K562 (cell line): ENCODE results near the gene STK11. TPM values are rescaled to one million over a fixed set of nuclear protein-coding genes. Genes with fewer than 3 reads are reported as not detected.

Experiments used
- CBFB ChIP-seq: sonication (generic); formaldehyde crosslinking; IDR thresholded peaks from 2 replicates; pipeline ENCODE4 v1.4.0; 2020; ENCODE audit warnings: mild to moderate bottlenecking, missing genetic modification reagents
- CTCF ChIP-seq, 3 experiments: IDR thresholded peaks in 2 of 3; conservative IDR thresholded peaks in 1 of 3; 2 replicates each; pipeline ENCODE4 v1.5.1; 2011 to 2012; ENCODE audit warnings: low read length in 3 of 3, mild to moderate bottlenecking in 3 of 3, control low read depth in 2 of 3, improper control_type of control experiment in 1 of 3, inconsistent platforms in 1 of 3, low read depth in 1 of 3, mixed read lengths in 1 of 3, moderate library complexity in 1 of 3; ENCODE audit not compliant: insufficient read depth in 2 of 3
- FOXK2 ChIP-seq, 2 experiments: fragments of 450-650 bp; IDR thresholded peaks in 1 of 2; conservative IDR thresholded peaks in 1 of 2; 2 replicates each; pipeline ENCODE4 v1.6.1; 2016; ENCODE audit warnings: low read depth in 2 of 2, mild to moderate bottlenecking in 1 of 2
- KDM1A ChIP-seq, 2 experiments: fragments of 450-650 bp; IDR thresholded peaks; 2 replicates each; pipeline ENCODE4 v1.6.1; 2016; ENCODE audit warnings: mild to moderate bottlenecking in 2 of 2
- KLF13 ChIP-seq: fragments of 450-650 bp; IDR thresholded peaks from 2 replicates; pipeline ENCODE4 v1.6.1; 2016; ENCODE audit warnings: missing genetic modification characterization, low read depth, mild to moderate bottlenecking, missing compliant biosample characterization, moderate library complexity, borderline replicate concordance
- LARP7 ChIP-seq: fragments of 450-650 bp; IDR thresholded peaks from 2 replicates; pipeline ENCODE4 v1.6.1; 2016
- MBD1 ChIP-seq: fragments of 250-450 bp; sonication (Bioruptor Pico); IDR thresholded peaks from 2 replicates; pipeline ENCODE4 v1.8.0; 2022; ENCODE audit warnings: inconsistent platforms
- MCM7 ChIP-seq, 2 experiments: fragments of 450-650 bp; IDR thresholded peaks; 2 replicates each; pipeline ENCODE4 v1.6.1; 2016 to 2018
- NR0B1 ChIP-seq: fragments of 450-650 bp; IDR thresholded peaks from one replicate; pipeline ENCODE4 v1.6.1; 2018; ENCODE audit warnings: mild to moderate bottlenecking, moderate library complexity; ENCODE audit not compliant: partially characterized antibody
- RBM39 ChIP-seq: fragments of 200-400 bp; formaldehyde crosslinking; optimal IDR thresholded peaks from 2 replicates; pipeline ENCODE3; 2018; ENCODE audit warnings: low read depth, low read length
- TFAP4 ChIP-seq: sonication (generic); formaldehyde crosslinking; IDR thresholded peaks from 2 replicates; pipeline ENCODE4 v1.8.0; 2022; ENCODE audit warnings: missing genetic modification reagents, mild to moderate bottlenecking, moderate library complexity, borderline replicate concordance
- USF2 ChIP-seq: sonication (generic); formaldehyde crosslinking; IDR thresholded peaks from 2 replicates; pipeline ENCODE4 v1.5.0; 2020; ENCODE audit warnings: missing genetic modification reagents
- ZNF12 ChIP-seq: sonication (generic); formaldehyde crosslinking; IDR thresholded peaks from 2 replicates; pipeline ENCODE4 v1.4.0; 2020; ENCODE audit warnings: mild to moderate bottlenecking, missing genetic modification reagents
- ZNF592 ChIP-seq: fragments of 450-650 bp; IDR thresholded peaks from 2 replicates; pipeline ENCODE4 v1.6.1; 2017; ENCODE audit warnings: antibody characterized with exemption, mild to moderate bottlenecking
- ZNF830 ChIP-seq: fragments of 250-450 bp; sonication (Bioruptor Pico); IDR thresholded peaks from 2 replicates; pipeline ENCODE4 v1.5.0; 2021; ENCODE audit warnings: mild to moderate bottlenecking
- polyA plus RNA-seq, 8 experiments: library from polyadenylated mRNA; depleted of rRNA in 4 of 8; stranded (reverse) in 5 of 8; unstranded in 3 of 8; fragments of >200 nt; fragmentation: Nextera tagmentation in 2 of 8; fragmentation: Illumina TruSeq in 1 of 8; extraction: Ambion mirVana in 2 of 8; extraction: Trizol in 1 of 8; gene quantifications; 2 replicates each; pipeline versions ENCODE4 v1.2.1 to v1.2.3, GENCODE V29; 2011 to 2014; ENCODE audit warnings: inconsistent platforms in 1 of 8, missing spikeins in 1 of 8
- total RNA-seq, 7 experiments: library from RNA; depleted of rRNA in 6 of 7; stranded (reverse); fragments of >200 nt in 6 of 7; fragmentation: Illumina TruSeq in 2 of 7; extraction: Trizol in 2 of 7; gene quantifications; 2 replicates each; pipeline versions ENCODE4 v1.2.1 to v1.2.3, GENCODE V29; 2011 to 2021; ENCODE audit warnings: low replicate concordance in 1 of 7

STK11 gene
- total and polyA plus RNA-seq, 9 of the 15 experiments (the other 6 are each of a cell fraction or from before 2014, with no cell fraction given) = 0.15 to 96.5 (median 31.7) TPM

- TF ChIP-seq MCM7 (IDR thresholded peaks at IDR 0.05) = no peak
- no peak for TF ChIP-seq NR0B1
- TF ChIP-seq CBFB = no peak
- TF ChIP-seq KLF13 (tag) = no peak
- TF ChIP-seq ZNF12 = no peak
- TF ChIP-seq KDM1A (IDR thresholded peaks at IDR 0.05) = 0 out of 4 replicates have a peak, but pooled peaks of 1 of the 2 experiments have one; percentile 34
- TF ChIP-seq TFAP4 (CRISPR knock-in tag) = peak; percentile 79
- peak; percentile 92 to 94 (median 94) for TF ChIP-seq CTCF (IDR thresholded peaks at IDR 0.05 in 2 of 3, conservative IDR thresholded peaks at IDR 0.05 in 1 of 3; ENCODE audit: insufficient read depth in 2 of 3, low read depth in 1 of 3, low read length in 3 of 3)
- TF ChIP-seq USF2 (CRISPR knock-in tag) = no peak
- no peak for TF ChIP-seq MBD1 (CRISPR knock-in tag)
- TF ChIP-seq LARP7 = no peak
- no peak for TF ChIP-seq RBM39
- peak; percentile 59; the same call in 1 of the 2 replicates for TF ChIP-seq ZNF592
- no peak for TF ChIP-seq ZNF830 (CRISPR knock-in tag)
- no peak for TF ChIP-seq FOXK2 (conservative IDR thresholded peaks at IDR 0.05 in 1 of 2, IDR thresholded peaks at IDR 0.05 in 1 of 2; ENCODE audit: low read depth in 2 of 2)
Observed at GRCh38 chr19:1243768-1244692, 38.5 kb downstream of the STK11 start (continued).
